ENCODE data around the gene UPF3B.

The UPF3B gene

DNA sequence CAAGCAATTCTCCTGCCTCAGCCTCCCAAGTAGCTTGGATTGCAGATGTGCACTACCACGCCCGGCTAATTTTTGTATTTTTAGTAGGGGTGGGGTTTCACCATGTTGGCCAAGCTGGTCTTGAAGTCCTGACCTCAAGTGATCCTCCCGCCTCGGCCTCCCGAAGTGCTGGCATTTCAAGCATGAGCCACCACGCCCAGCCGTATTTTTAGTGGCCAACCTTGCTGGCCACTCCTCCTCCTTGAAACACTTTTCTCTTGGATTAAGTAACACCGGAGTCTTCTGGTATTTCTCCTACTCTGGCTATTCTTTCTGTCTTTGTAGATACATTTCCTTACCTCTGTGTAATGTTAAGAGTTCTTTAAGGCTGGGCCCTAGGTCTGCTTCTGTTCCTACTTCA is 50.2 kb downstream of the UPF3B start:
- Histone ChIP-seq H3K36me3 (ENCODE audit: insufficient read depth, low read length) (no peaks in the 10 kb centered on the region), H3K9ac (ENCODE audit: low read length) (no peak overlapping the region), H3K9me3 (ENCODE audit: low read length) (no peaks in the 10 kb centered on the region), H3K27me3 (ENCODE audit: insufficient read depth, low read length) (no peaks in the 10 kb centered on the region), H3K4me1 (ENCODE audit: insufficient read depth, low read length, severe bottlenecking) (no peaks in the 10 kb centered on the region), H3K27ac (ENCODE audit: low read depth, low read length, poor library complexity, severe bottlenecking) (no peak overlapping the region), H3K9me2 (ENCODE audit: low read depth, low read length) (no peaks in the 10 kb centered on the region), H3F3A (ENCODE audit: insufficient read depth, low read length) (no peaks in the 10 kb centered on the region), H4K20me1 (ENCODE audit: insufficient read depth, low read length) (no peaks in the 10 kb centered on the region), H3K4me2 (ENCODE audit: low read length) (no peak overlapping the region), H3K4me3 (ENCODE audit: low read depth, low read length, poor library complexity, severe bottlenecking) (no peak overlapping the region), H3K79me2 (ENCODE audit: insufficient read depth, low read length) (no peaks in the 10 kb centered on the region), H2AFZ (ENCODE audit: low read length) (no peak overlapping the region)
- no peak for TF ChIP-seq EZH2 (IDR thresholded peaks at IDR 0.05; ENCODE audit: borderline replicate concordance, low read length)
- TF ChIP-seq, protein P1, sequence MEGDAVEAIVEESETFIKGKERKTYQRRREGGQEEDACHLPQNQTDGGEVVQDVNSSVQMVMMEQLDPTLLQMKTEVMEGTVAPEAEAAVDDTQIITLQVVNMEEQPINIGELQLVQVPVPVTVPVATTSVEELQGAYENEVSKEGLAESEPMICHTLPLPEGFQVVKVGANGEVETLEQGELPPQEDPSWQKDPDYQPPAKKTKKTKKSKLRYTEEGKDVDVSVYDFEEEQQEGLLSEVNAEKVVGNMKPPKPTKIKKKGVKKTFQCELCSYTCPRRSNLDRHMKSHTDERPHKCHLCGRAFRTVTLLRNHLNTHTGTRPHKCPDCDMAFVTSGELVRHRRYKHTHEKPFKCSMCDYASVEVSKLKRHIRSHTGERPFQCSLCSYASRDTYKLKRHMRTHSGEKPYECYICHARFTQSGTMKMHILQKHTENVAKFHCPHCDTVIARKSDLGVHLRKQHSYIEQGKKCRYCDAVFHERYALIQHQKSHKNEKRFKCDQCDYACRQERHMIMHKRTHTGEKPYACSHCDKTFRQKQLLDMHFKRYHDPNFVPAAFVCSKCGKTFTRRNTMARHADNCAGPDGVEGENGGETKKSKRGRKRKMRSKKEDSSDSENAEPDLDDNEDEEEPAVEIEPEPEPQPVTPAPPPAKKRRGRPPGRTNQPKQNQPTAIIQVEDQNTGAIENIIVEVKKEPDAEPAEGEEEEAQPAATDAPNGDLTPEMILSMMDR (IDR thresholded peaks at IDR 0.05; ENCODE audit: low read length): no peak

DNA sequence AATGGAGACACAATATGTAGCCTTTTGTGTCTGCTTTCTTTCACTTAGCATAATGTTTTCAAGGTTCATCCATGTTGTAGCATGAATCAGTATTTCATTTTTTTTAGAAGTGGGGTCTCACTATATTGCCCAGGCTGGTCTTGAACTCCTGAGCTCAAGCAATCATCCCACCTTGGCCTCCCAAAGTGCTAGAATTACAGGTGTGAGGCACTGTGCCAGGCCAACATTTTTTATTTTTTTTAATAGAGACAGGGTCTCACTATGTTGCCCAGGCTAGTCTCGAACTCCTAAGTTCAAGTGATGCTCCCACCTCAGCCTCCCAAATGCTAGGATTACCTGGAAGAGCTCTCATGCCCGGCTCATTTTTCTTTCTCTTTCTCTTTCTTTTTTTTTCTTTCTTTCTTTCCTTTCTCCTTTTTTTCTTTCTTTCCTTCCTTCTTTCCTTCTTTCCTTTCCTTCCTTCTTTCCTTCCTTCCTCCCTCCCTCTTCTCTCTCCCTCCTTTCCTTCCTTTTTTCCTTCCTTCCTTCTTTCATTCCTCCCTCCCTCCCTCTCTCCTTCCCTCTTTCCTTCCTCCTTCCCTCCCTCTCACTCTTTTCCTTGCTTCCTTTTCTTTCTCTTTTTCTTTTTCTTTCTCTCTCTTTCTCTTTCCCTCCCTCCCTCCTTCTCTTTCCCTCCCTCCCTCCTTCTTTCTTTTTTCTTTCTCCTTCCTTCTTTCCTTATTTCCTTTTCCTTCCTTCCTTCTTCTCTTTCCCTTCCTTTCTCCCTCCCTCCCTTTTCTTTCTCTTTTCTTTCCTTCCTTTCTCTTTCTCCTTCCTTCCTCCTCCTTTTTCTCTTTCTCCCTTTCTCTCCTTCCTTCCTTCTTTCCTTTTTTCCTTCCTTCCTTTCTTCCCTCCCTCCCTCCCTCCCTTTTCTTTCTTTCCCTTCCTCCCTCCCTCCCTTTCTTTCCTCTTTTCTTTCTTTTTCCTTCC is 51.2 kb downstream of the UPF3B start:
- no peak overlapping the region for H3K27ac ChIP-seq (ENCODE audit: low read depth, low read length, poor library complexity, severe bottlenecking)
- no peaks in the 10 kb centered on the region for H3K36me3 ChIP-seq (ENCODE audit: insufficient read depth, low read length)
- H3K9me2 ChIP-seq (ENCODE audit: low read depth, low read length): no peaks in the 10 kb centered on the region
- no peaks in the 10 kb centered on the region for H3K27me3 ChIP-seq (ENCODE audit: insufficient read depth, low read length)
- H3K4me1 ChIP-seq (ENCODE audit: insufficient read depth, low read length, severe bottlenecking): no peaks in the 10 kb centered on the region
- H3K4me2 ChIP-seq (ENCODE audit: low read length): no peak overlapping the region
- H3K9ac ChIP-seq (ENCODE audit: low read length): no peak overlapping the region
- H3K4me3 ChIP-seq (ENCODE audit: low read depth, low read length, poor library complexity, severe bottlenecking): no peak overlapping the region
- no peaks in the 10 kb centered on the region for H3K79me2 ChIP-seq (ENCODE audit: insufficient read depth, low read length)
- TF ChIP-seq, protein P1 (IDR thresholded peaks at IDR 0.05; ENCODE audit: low read length): no peak
- no peak for TF ChIP-seq EZH2 (IDR thresholded peaks at IDR 0.05; ENCODE audit: borderline replicate concordance, low read length)
- H2AFZ ChIP-seq (ENCODE audit: low read length): no peak overlapping the region
- no peaks in the 10 kb centered on the region for H4K20me1 ChIP-seq (ENCODE audit: insufficient read depth, low read length)
- H3F3A ChIP-seq (ENCODE audit: insufficient read depth, low read length): no peaks in the 10 kb centered on the region
- no peaks in the 10 kb centered on the region for H3K9me3 ChIP-seq (ENCODE audit: low read length)

DNA sequence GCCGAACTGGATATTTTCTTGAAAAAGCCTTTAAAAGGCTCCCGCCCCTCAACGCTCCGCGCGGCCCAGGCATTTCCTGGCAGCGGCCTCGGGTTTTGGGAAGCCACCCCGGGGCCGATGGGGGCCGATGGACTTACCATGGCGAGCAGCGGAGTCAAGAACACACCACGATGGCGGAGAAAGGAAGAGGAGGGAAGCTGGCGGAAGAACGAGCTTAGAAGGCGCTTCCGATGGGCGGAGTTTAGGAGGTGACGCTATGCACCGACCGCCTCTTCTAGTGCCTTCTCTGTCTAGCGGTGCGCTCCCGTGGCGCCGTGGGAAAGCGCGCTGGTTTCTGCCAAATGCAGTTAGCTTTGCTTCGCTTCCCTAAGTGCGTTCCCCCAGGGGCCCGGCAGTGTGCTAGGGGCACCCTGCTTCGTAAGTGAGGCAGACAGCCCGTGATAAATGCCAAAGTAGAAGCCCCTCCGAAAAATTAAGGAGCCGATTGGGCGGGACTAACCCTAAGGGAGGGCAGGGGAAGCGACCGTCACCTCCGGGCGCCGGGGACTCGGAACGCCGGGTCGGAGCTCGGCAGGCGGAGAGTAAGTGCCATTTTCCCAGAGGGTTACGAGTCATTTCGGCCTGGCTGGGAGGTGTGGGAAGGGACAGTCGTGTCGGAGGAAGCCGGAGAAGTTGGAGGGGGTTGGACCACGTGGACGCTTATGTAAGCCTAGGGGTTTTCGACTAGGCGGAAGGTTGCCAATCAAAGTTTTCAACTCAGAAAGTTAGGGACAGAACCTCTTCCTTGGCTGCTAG is 61.1 kb downstream of the UPF3B start, which contains the start of gene RPL39:
Gene RPL39, minus strand, starts transcription at position 194 of the 795 bp plus-strand sequence. Its CDS starts 54 bp downstream, at position 140.
- Histone ChIP-seq H3K79me2 (ENCODE audit: insufficient read depth, low read length) (peaks cover 35% of the 10 kb centered on the region), H3K9ac (ENCODE audit: low read length) (peak within 1 kb of the TSS; percentile 82), H3K4me3 (ENCODE audit: low read depth, low read length, poor library complexity, severe bottlenecking) (peak within 1 kb of the TSS; percentile 77), H3K9me2 (ENCODE audit: low read depth, low read length) (no peaks in the 10 kb centered on the region), H3K36me3 (ENCODE audit: insufficient read depth, low read length) (peaks cover 46% of the 10 kb centered on the region), H3K9me3 (ENCODE audit: low read length) (no peaks in the 10 kb centered on the region), H3K4me1 (ENCODE audit: insufficient read depth, low read length, severe bottlenecking) (peaks cover 33% of the 10 kb centered on the region), H3F3A (ENCODE audit: insufficient read depth, low read length) (no peaks in the 10 kb centered on the region), H4K20me1 (ENCODE audit: insufficient read depth, low read length) (peaks cover 3% of the 10 kb centered on the region; the same call in 1 of the 2 replicates), H3K4me2 (ENCODE audit: low read length) (peak within 1 kb of the TSS; percentile 100), H2AFZ (ENCODE audit: low read length) (no peak within 1 kb of the TSS), H3K27ac (ENCODE audit: low read depth, low read length, poor library complexity, severe bottlenecking) (peak within 1 kb of the TSS; percentile 94), H3K27me3 (ENCODE audit: insufficient read depth, low read length) (no peaks in the 10 kb centered on the region)
- no peak for TF ChIP-seq EZH2 (IDR thresholded peaks at IDR 0.05; ENCODE audit: borderline replicate concordance, low read length)
- TF ChIP-seq, protein P1 (IDR thresholded peaks at IDR 0.05; ENCODE audit: low read length): peak; percentile 2; the same call in 1 of the 2 replicates
